OCI-LY1 (cell line): ENCODE measurements around the gene MRGPRF.

Experiments
- CTCF ChIP-seq: fragments of 200-600 bp; sonication (generic), shearing (Covaris generic); IDR thresholded peaks from 2 replicates; pipeline ENCODE4 v1.5.1; 2017; ENCODE audit warnings: mild to moderate bottlenecking, antibody characterized with exemption, low read length, moderate library complexity, mixed read lengths
- EZH2 ChIP-seq: fragments of 200-600 bp; sonication (generic), shearing (Covaris generic); IDR thresholded peaks from 2 replicates; pipeline ENCODE4 v1.8.0; 2017; ENCODE audit warnings: borderline replicate concordance, mixed run types, mild to moderate bottlenecking, antibody characterized with exemption, low read length, moderate library complexity, mixed read lengths

- TF ChIP-seq CTCF = no peak
- no peak for TF ChIP-seq EZH2
Measured at GRCh38 chr11:69058511-69059270, 45.6 kb upstream of the MRGPRF start.
